CD4-positive, alpha-beta T cell treated with Interleukin-15 for 1 hour (primary cell): ENCODE data around the gene ALDH1A2.
"Not testable (repeated sequence)": the region's sequence is repeated elsewhere in the genome, so short reads cannot be mapped to it uniquely, and the experiment has no call there.

Experiments used
- DNase-seq: peaks from one replicate; pipeline ENCODE4 v3.0.0-alpha.2; 2020

Gene ALDH1A2

GRCh38 chr15:58039079-58040035 lies 26.2 kb downstream of the ALDH1A2 start:
- DNase-seq, result no peak

- DNase-seq, result no peak
These were observed 27.0 kb downstream of the ALDH1A2 start for GRCh38 chr15:58038426-58039078.

- no peak for DNase-seq
These were observed 27.7 kb downstream of the ALDH1A2 start for GRCh38 chr15:58037723-58038301.

- no peak for DNase-seq
These were observed 28.9 kb downstream of the ALDH1A2 start for GRCh38 chr15:58036579-58036978.

GRCh38 chr15:58028392-58028791 lies 37.1 kb downstream of the ALDH1A2 start:
- not testable (repeated sequence) for DNase-seq

GRCh38 chr15:58026552-58026951 lies 39.0 kb downstream of the ALDH1A2 start:
- no peak for DNase-seq

- no peak for DNase-seq
These were observed 39.5 kb downstream of the ALDH1A2 start for GRCh38 chr15:58026051-58026450.

GRCh38 chr15:58021332-58022230 lies 43.9 kb downstream of the ALDH1A2 start:
- DNase-seq, result no peak

- no peak for DNase-seq
These were observed 45.8 kb downstream of the ALDH1A2 start for GRCh38 chr15:58019503-58020376.

- DNase-seq, result no peak
These were observed 47.6 kb downstream of the ALDH1A2 start for GRCh38 chr15:58017869-58018268.

- DNase-seq, result no peak
These were observed 48.8 kb downstream of the ALDH1A2 start for GRCh38 chr15:58016581-58017175.

GRCh38 chr15:58015565-58015964 lies 49.9 kb downstream of the ALDH1A2 start:
- DNase-seq, result no peak

GRCh38 chr15:58014470-58014869 lies 51.0 kb downstream of the ALDH1A2 start:
- DNase-seq, result no peak

- DNase-seq, result no peak
These were observed 51.5 kb downstream of the ALDH1A2 start for GRCh38 chr15:58014040-58014439.

- DNase-seq, result no peak
These were observed 54.5 kb downstream of the ALDH1A2 start for GRCh38 chr15:58010983-58011382.

- DNase-seq, result no peak
These were observed 61.7 kb downstream of the ALDH1A2 start for GRCh38 chr15:58003810-58004209.

GRCh38 chr15:58002338-58003126 lies 63.0 kb downstream of the ALDH1A2 start:
- no peak for DNase-seq

- not testable (repeated sequence) for DNase-seq
These were observed 65.8 kb downstream of the ALDH1A2 start for GRCh38 chr15:57999699-58000098.

- no peak for DNase-seq
These were observed 69.0 kb downstream of the ALDH1A2 start for GRCh38 chr15:57996561-57996960.
